D341Med (cell line): Measurements from ENCODE around the gene HLA-E.
"Not testable (repeated sequence)": the region's sequence is repeated elsewhere in the genome, so short reads cannot be mapped to it uniquely, and the experiment has no call there.

Experiments
- DNase-seq: peaks from one replicate; pipeline ENCODE4 v3.0.0; 2012; ENCODE audit warnings: low spot score

HLA-E gene

DNA sequence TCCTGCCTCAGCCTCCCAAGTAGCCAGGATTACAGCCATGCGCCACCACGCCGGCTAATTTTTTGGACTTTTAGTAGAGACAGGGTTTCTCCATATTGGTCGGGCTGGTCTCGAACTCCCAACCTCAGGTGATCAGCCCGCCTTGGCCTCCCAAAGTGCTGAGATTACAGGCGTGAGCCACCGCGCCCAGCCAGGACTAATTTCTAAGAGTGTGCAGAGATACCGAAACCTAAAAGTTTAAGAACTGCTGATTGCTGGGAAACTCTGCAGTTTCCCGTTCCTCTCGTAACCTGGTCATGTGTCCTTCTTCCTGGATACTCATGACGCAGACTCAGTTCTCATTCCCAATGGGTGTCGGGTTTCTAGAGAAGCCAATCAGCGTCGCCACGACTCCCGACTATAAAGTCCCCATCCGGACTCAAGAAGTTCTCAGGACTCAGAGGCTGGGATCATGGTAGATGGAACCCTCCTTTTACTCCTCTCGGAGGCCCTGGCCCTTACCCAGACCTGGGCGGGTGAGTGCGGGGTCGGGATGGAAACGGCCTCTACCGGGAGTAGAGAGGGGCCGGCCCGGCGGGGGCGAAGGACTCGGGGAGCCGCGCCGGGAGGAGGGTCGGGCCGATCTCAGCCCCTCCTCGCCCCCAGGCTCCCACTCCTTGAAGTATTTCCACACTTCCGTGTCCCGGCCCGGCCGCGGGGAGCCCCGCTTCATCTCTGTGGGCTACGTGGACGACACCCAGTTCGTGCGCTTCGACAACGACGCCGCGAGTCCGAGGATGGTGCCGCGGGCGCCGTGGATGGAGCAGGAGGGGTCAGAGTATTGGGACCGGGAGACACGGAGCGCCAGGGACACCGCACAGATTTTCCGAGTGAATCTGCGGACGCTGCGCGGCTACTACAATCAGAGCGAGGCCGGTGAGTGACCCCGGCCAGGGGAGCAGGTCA, at the start of gene HLA-E:
Gene HLA-E, plus strand, starts transcription at position 429 of the 945 bp plus-strand sequence. Its CDS starts 23 bp downstream, at position 452.
- DNase-seq: peak; percentile 79

GRCh38 chr6:30441171-30441570, 48.1 kb upstream of the HLA-E start:
- no peak for DNase-seq

GRCh38 chr6:30443657-30444450, 45.5 kb upstream of the HLA-E start:
- no peak for DNase-seq

- no peak for DNase-seq
These were observed 44.9 kb upstream of the HLA-E start for GRCh38 chr6:30444451-30444742.

DNA sequence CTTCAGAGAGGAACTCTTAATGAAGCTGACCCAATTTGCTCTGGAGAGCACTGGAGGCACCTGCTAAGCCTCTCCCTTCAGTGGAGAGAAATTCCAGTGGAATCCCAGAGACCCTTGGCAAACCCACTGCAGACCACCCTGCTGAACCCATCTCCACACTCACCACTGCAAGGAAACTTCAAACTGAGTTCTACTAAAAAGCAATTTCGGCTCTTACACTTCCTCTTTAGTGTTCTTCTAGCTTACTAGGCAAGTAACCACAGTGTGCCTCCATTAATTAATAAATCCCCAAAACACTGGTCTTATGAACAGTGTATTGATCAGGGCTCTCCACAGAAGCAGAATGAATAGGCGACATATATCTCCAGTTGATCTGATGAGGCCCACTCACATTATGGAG, 43.0 kb upstream of the HLA-E start:
- DNase-seq: no peak

- DNase-seq: peak; percentile 45
These were observed 42.1 kb upstream of the HLA-E start for GRCh38 chr6:30447237-30447636.

GRCh38 chr6:30450548-30450908, 38.8 kb upstream of the HLA-E start:
- DNase-seq: no peak

- no peak for DNase-seq
These were observed 38.1 kb upstream of the HLA-E start for GRCh38 chr6:30450909-30451841.

GRCh38 chr6:30452736-30453507, 36.4 kb upstream of the HLA-E start:
- DNase-seq: no peak

DNA sequence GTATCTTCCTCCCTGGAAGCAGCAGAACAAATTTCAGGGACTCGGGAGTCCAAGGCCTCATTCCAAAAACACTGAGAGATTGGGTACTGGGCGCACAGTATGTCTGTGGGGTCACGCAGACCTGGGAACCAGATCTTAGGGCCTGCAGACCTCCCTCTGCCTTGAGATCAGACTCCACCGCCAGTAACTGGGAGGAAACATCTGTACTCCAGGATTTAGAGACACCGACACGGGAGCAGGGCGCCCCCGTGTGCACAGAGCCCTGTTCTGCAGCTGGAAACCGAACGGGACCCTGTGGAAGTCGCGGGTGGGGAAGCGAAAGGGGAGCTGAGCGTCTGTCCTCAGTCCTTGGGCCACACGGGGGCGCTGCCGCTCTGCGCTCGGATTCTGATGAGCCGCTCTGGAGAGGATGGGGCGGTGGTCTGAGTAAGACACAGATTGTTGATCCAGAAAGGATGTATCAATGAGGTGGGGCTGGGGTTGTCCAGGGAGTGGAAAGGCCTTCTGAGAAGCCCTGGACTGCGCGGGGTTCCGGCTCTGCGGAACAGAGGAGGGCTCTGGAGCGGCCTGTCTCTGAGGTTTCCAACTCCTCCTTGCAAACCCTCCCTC, 35.7 kb upstream of the HLA-E start:
- peak; percentile 94 for DNase-seq

GRCh38 chr6:30459145-30459544, 30.2 kb upstream of the HLA-E start:
- DNase-seq: no peak

DNA sequence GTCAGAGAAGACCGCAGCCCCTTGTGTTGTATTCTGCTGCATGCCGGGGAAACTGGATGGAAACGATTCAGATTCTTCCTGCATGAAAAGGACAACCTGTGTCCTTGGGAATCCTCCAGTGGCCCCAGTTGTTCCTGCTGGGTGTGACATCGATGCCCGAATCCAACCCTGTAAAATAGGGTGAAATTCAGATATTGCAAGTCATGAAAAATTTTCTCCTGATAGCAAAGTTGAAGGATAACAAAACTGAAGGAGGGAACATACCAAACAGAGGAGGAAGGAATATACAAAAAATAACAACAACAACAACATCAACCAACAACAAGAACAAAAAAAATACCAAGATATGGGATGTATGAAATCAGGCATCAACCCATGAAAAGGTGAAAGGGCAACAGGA, 28.3 kb upstream of the HLA-E start:
- no peak for DNase-seq

GRCh38 chr6:30462482-30462881, 26.8 kb upstream of the HLA-E start:
- DNase-seq: no peak

DNA sequence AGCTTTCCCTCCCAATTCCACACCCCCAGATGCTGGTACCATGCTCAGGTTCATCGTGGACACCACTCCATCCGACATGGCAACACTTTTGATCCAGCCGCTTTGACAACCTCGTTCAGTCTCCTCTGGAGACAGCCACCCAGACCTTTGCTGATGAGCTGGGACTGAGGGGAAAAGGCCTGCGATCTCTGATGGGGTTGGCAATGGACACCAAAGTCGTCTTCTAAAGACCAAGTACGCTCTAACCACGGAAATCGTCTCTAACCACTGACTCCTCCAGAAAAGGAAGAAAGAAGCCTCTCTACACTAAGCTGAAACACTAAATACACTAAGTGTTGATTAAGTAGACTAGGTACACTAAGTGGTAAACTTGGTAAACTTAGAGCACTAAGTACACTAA, 26.1 kb upstream of the HLA-E start:
- DNase-seq: no peak

DNA sequence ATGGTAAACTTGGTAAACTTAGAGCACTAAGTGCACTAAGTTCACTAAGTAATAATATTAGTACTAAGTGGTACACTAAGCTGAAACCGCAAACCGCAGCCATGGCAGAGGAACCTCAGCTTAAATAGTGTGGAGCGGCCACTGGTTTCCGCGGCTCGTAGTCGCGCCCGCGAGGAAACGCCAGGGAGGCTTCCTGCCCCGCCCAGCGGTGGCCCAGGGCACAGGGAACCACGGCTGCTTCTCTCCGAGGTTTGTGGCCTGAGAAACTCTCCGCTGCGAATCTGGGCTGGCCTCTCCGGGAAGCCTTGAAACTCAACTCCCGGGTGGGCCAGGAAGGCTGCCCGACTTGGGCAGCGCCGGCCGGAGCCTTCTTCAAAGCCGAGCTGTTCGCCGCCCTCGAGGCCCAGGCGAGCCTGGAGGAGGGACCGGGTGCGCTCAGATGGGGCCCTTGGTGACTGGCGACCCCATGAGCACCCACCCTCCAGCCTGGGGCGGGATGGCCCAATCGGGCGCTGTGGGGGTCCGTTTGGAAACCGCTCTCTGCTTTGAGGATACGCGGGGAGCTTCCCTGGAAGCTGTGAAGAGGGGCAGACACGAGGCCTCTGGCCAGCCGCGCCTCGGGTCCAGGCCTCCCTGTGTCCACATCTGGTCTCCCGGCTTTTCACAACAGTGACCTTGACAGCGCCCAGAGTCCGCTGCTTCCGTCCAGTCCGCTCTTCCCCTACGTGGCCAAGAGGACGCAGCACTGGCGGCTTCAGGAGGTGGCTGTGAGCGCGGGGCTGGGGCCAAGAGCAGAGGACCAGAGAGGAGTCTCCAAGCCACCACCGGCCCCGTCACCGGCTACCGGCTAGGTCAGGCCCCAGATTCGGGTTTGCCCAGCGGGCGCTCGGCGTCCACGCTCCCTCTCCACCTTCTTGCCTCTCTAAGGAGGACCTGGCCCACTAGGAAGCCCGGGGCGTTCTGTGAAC, 25.4 kb upstream of the HLA-E start:
- DNase-seq: no peak

GRCh38 chr6:30465595-30466306, 23.6 kb upstream of the HLA-E start:
- DNase-seq: no peak

- DNase-seq: no peak
These were observed 18.3 kb upstream of the HLA-E start for GRCh38 chr6:30470968-30471367.

DNA sequence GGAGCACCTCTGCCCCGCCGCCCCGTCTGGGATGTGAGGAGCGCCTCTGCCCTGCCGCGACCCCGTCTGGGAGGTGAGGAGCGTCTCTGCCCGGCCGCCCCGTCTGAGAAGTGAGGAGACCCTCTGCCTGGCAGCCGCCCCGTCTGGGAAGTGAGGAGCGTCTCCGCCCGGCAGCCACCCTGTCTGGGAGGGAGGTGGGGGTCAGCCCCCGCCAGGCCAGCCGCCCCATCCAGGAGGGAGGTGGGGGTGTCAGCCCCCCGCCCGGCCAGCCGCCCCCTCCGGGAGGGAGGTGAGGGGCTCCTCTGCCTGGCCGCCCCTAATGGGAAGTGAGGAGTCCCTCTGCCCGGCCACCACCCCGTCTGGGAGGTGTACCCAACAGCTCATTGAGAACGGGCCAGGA, 14.2 kb upstream of the HLA-E start:
- not testable (repeated sequence) for DNase-seq

DNA sequence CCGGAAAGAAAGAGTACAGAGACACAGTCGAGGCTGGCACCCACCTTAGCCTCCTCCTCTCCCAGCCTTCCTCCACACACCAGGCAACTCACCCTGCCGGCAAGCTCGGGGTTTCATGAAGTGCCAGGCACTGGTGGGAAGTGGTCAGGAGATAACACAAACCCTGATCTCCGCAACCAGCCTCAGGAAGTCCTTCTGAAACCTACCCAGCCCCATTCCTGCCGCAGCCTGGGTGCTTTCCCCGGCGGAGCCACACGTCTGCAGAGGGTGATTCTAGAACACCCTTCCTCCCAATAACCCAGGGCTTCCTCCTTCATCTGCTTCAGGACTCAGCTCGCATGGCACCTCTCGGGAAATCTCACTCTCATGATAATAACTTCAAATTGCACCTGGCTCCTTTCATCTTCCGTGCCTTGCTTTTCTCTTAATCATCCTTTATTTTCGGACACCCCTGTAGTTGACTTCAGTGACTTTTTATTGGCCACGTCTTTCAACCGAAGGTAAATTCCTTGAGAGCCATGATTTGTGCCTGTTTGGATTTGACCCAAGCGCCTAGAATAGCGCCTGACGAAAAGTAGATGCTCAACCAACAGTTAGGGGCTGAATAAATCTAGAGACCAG, 8.7 kb upstream of the HLA-E start:
- no peak for DNase-seq
